ENCODE measurements around the gene HTT-AS.

HTT-AS gene

GRCh38 chr4:3087115-3087797, 12.9 kb upstream of the HTT-AS start:
- DNase-seq: no peak

- DNase-seq: no peak
Observed at GRCh38 chr4:3085948-3086670, 11.8 kb upstream of the HTT-AS start.

- no peak for DNase-seq
Observed at GRCh38 chr4:3083732-3084131, 9.4 kb upstream of the HTT-AS start.

- DNase-seq: no peak
Observed at GRCh38 chr4:3082925-3083515, 8.7 kb upstream of the HTT-AS start.

- DNase-seq: no peak
Observed at GRCh38 chr4:3079694-3080123, 5.4 kb upstream of the HTT-AS start.

DNA sequence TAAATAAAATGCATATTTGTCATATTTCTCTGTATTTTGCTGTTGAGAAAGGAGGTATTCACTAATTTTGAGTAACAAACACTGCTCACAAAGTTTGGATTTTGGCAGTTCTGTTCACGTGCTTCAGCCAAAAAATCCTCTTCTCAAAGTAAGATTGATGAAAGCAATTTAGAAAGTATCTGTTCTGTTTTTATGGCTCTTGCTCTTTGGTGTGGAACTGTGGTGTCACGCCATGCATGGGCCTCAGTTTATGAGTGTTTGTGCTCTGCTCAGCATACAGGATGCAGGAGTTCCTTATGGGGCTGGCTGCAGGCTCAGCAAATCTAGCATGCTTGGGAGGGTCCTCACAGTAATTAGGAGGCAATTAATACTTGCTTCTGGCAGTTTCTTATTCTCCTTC, 3.5 kb upstream of the HTT-AS start:
- no peak for DNase-seq

GRCh38 chr4:3075652-3075981, 1.3 kb upstream of the HTT-AS start:
- DNase-seq: no peak

- peak; percentile 42 for DNase-seq
Observed at GRCh38 chr4:3074846-3075651, 711 bp upstream of the HTT-AS start.

DNA sequence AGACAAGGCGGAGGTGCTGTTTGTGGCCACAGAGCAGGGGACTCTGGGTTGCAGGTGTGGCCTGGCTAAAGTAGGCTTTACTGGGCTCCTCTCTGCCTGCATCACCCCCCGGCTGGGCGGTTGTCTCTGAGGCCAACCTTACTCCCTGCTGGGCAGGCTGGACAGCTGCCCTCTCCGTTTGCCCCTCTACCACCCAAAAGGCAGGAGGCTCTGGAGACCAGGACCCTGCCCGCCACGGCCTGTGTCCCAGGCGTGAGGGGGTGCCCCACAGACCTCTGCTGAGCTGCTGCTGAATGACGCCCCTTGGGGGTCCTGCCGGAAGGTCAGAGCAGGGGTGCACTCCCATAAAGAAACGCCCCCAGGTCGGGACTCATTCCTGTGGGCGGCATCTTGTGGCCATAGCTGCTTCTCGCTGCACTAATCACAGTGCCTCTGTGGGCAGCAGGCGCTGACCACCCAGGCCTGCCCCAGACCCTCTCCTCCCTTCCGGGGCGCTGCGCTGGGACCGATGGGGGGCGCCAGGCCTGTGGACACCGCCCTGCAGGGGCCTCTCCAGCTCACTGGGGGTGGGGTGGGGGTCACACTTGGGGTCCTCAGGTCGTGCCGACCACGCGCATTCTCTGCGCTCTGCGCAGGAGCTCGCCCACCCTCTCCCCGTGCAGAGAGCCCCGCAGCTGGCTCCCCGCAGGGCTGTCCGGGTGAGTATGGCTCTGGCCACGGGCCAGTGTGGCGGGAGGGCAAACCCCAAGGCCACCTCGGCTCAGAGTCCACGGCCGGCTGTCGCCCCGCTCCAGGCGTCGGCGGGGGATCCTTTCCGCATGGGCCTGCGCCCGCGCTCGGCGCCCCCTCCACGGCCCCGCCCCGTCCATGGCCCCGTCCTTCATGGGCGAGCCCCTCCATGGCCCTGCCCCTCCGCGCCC, 920 bp downstream of the HTT-AS start:
- no peak for DNase-seq

DNA sequence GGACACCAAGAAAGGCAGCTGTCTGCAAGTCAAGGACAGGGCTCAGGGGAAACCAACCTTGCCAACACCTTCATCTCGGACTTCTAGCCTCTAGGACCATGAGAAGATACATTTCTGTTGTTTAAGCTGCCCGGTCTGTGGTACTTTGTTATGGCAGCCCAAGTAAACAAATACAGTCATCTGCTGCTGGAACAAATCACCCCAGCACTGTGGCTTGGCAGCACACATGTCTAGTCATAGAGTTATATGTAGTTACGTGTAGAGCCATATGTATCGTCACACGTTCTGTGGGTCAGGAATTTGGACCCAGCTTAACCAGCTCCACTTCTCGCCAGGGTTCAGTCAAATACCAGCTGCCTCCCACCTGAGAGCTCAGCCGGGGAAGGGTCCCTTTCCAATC, 2.5 kb downstream of the HTT-AS start:
- DNase-seq: no peak

DNA sequence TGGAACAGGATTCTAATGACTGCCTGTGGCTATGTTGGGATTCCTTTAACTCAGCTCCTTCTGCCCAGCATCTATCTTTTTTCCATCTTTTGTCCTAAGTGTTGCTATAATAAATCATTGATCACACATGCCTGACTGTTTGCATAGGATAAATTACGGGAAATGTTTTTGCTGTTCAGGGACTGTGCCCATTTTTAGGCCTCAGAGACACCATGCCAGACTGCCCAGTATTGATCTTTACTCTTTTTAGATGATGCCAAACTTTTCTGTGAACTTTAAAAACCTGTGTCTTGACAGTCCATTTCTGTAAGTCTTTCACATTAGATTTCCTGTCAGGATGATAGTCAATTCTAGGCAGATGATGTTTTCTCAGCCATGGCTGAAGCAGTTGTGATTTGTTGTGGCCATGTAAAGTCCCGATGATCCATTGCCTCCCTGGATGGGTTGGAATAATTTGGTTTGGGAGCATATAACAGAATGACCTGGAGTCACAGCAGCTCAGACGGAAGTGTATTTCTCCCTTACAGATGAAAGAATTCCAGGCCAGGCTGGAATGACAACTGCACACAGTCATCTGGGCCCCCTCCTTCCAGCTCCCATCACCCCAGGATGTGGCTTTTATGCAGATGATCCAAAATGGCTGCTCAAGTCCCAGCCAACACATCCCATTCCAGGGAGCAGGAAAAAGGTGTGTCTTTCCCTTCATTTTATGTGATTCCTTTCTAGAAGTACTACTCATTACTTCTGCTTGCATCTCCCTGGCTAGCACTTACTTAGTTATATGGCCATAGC, 3.4 kb downstream of the HTT-AS start:
- no peak for DNase-seq

- no peak for DNase-seq
Observed at GRCh38 chr4:3069661-3070199, 4.6 kb downstream of the HTT-AS start.

- no peak for DNase-seq
Observed at GRCh38 chr4:3067473-3068001, 6.8 kb downstream of the HTT-AS start.

DNA sequence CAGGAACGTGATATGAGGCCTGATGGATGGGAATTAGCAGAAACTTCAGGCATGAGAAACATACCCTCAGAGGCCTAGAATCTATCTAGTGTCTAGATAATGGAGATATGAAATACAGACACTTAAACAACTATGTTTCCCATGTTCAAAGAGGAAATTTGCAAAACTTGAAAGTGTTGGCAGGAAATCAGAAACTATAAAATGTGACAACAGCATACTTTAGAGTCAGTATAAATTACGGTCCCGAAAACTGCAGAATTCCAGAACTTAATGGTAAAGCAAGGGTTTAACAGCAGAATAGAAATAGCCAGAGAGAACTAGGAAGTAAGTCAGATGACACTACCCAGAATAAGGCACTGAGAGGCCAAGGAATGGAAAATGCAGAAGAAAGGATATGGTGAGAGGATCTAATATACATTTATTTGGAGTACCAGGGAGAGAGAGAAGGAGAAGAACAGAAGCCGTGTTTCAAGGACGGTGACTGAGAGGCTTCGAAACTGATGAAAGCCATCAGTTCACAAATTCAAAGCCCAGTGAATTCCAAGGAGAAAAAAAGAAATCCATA, 7.4 kb downstream of the HTT-AS start:
- no peak for DNase-seq

- no peak for DNase-seq
Observed at GRCh38 chr4:3065551-3065950, 8.8 kb downstream of the HTT-AS start.

DNA sequence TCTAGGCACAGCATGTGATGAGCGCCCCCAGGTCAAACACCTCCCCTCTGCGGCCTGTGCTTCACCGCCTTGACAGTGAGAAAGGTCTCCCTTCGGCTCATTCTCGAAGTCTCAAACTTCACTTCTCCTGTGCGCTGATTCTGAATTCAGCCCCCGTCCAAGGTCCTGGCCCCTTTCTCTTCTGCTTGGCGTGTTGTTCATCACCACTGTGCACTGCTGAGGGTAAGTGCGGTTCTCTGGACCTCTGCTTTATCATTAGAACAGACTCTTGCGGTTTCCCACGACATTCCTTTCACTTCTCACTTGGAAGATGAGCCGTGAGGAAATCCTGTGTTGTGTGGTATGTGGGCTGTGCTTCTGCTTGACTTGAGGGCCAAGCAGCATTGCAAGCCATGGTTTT, 11.9 kb downstream of the HTT-AS start:
- DNase-seq: no peak

DNA sequence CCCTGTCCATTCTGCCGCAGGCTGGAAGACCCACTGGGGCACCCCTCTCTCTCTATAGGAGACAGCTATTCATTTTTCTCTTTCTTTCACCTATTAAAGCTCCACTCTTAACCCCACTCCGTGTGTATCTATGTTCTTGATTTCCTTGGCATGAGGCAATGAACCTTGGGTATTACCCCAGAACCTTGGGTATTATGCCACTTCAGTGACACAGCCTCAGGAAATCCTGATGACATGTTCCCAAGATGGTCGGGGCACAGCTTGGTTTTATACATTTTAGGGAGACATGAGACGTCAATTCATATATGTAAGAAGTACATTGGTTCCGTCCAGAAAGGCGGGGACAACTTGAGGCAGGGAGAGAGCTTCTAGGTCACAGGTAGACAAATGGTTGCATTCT, 13.4 kb downstream of the HTT-AS start:
- no peak for DNase-seq

GRCh38 chr4:3059943-3060342, 14.4 kb downstream of the HTT-AS start:
- DNase-seq: no peak

DNA sequence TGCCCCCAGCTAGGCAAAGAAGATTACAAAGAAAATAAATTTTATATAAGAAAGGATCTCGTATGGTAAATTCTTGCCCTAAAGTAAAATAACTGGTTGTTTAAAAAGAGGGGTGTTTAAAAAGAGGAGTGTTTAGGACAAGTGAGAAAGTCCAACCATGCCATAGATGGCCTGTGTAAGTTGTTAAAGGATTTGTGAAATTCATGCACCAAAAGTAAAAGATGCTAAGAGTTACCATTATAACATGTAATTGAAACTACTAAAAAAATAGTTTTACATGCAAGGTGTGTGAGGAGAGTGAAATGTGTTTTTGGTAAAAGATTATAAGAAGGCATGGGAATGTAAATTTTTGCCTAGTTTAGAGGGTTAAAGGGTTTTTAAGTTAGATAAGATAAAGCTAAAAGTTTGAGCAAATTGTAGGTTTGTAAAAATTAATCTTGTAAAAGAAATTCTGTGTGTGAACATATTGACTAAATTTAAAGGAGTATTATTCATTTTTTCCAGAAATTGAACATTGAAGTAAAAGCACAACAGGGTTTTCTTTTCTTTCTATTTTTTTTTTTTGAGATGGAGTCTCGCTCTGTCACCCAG, 20.1 kb downstream of the HTT-AS start:
- DNase-seq: no peak

Data from stimulated activated CD4-positive, alpha-beta T cell treated with anti-CD3 and anti-CD28 coated beads, Interleukin-12 subunit alpha, Interleukin-12 subunit beta, amount 100 ng/mL, for 4 hours (primary cell).